HG03521 (cell line): ENCODE measurements around the gene CAPN8.

Source experiments
- ATAC-seq: cut with Tn5 transposase; IDR thresholded peaks from one replicate; pipeline ENCODE4 v1.9.1; 2021; ENCODE audit warnings: mild to moderate bottlenecking, moderate library complexity; ENCODE audit not compliant: unreplicated experiment

The CAPN8 gene

DNA sequence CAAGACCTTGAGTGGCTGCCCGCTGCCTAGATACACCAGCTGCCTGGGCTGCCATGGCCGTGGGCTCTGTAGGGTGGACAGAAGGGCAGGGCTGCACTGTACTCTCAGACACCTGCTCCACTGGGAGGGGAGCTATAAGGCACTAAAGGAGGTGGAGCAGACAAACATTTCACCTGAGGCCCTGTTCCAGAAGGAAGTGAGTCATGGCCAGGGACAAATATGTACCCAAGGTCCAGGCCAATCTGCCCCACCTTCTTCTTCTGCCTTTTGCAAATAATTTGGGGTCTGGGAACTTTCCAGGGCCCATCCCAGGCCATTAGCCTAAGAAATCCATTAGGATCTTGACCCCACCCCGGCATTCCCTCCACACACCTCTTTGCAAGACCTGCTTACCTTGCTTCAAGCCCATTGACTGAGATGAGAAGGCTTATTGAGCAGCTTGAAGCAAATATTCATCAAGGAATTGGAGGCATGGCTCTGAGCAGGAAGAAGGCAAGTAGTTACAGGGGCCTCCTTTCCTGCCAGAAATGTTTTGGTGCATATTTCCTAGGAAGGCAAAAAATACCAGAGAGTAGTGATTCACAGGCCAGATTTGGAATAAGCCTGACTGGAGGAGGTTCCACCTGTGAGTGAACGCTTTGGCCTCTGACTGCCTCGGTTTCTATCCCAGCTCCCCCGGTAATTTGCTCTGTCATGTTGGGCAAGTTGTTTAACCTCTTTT lies at the start of gene CAPN8:
TSS of gene CAPN8 (minus strand) at position 110 of the 721 bp plus-strand sequence. CDS start at position 55, 55 bp downstream.
- no peak for ATAC-seq

DNA sequence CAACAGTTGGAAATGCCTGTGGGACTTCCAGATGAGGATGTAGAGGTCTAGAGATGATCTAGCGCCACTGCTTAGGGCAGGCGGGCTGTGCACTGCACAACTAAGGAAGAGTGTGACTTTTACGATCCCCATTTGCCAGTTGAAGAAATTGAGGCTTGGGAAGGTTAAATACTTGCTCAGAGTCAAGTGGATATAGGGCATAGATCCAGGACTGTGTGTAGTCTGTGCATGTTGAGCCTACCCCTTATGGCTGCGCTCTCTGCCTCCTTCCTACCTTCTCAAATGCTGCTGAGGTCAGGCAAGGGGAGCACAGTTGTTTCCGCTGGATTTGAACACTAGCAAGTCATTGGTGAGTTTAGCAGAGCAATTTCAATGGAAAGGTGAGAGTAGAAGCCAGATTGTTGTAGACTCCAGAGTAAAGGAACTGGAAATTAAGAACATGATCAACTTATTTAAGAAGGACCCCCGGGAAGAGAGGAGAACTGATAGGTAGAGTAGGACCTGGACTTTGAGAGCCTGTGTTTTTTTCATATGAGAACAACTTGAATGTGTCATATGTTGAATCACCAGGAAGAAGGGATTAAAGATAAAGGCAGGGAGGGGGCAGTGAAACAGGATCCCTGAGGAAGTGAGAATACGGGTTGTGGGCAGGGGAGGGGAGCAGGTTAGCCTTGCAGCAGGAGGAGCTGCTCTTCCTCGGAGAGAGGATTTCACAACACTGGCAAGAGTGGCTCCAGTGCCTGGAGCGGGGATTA lies 49.5 kb upstream of the CAPN8 start:
- no peak for ATAC-seq

DNA sequence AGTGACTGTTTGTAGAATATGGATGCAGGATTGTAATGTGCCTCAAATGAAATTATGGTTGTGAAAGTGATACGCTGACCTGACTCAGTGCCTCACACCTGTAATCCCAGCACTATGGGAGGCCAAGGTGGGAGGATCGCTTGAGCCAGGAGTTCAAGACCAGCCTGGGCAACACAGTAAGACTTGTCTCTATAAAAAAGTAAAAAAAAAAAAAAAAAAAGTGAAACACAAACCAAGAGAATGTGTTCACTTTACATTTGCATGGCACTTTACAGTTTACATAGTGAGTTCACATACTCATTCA lies 48.9 kb upstream of the CAPN8 start:
- ATAC-seq: no peak

DNA sequence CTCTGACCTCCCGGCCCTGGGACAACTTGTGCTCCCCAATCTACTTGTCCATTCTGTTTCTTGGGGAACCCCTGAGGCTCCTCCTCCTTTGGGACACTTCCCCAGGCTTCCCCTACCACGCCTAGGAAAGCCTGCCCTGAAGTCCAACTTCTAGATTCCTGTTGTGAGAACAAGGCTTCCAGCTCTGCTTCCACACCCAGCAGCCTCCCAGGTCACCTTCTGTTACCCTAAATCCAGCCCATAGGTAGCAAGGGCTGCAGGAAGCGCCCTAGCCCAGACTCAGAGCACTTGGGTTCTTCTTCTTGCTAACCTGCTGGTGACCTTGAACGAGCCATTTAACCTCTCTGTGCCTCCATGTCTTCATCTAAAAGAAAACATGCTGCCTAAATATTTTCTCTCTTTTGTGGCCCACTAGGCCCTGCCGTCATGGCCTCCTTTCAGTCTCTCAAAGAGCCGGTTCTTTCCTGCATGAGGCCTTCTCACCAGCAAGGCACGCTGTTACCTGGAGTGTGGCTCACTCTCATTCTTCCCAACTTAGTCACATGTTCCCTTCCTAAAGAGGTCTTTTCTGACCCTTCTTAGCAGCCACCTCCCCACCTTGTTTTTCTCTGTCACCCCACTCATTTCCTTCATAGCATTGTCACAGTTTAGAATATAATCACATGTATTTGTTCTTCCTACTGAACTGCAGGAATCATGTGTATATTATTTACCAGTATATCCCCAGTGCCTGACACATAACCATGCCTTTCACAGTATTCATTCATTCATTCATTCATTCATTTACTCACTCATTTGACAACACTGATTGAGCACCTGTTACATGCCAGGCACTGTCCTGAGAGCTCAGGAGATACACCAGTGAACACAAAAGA lies 48.3 kb upstream of the CAPN8 start:
- no peak for ATAC-seq

DNA sequence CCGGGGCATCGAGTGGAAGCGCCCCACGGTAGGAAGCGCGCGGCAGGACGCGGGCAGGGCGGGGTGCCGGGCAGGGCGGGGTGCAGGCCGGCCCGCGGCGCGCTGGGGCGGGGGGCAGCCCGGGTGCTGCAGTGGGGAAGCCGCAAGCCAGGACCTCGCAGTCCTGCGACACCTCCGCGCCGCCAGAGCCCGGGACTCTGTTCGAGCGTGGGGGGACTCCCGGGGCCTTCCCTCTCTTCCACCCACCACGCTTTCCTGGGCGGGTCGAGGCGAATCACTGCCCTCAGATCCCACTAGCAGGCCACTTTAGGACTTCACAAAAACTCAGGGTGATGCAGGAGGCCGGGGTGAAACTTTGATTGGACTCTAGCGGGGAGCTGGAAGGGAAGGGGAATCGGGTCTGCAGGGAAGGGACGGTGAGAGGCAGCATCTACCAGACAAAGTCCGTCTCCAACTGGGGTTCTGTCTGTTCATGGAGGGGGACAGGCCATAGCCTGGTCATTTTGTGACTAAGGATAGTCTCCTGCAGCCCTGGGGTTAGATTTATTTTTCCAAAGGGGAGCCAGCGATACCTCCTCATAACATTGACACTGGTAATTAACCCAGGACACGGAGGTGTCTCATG lies 47.5 kb upstream of the CAPN8 start:
- peak; percentile 21 for ATAC-seq

DNA sequence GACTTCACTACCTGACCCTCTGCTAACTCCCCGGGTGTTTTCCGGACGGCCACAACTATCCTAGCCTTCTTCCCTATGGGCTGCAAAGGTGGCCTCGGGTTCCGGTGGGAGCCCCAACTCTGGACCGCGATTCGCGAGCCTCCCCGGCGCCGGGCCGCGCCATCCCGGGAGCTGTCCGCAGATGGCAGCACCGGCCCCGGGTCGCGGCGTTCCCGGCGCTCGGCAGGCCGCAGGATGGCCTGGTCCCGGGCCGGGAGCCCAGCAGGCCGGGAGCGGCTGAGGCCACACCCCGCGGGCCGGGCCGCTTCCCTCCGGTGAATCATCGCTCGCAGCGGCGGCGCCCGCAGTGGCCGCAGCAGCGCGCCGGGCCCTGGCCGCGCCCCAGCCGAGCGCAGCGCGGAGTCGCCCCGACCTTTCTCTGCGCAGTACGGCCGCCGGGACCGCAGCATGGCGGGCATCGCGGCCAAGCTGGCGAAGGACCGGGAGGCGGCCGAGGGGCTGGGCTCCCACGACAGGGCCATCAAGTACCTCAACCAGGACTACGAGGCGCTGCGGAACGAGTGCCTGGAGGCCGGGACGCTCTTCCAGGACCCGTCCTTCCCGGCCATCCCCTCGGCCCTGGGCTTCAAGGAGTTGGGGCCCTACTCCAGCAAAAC lies 46.8 kb upstream of the CAPN8 start, which contains the start of gene CAPN2:
TSS of gene CAPN2 (plus strand) at position 346 of the 656 bp plus-strand sequence. CDS start at position 448, 102 bp downstream.
- ATAC-seq: peak; percentile 50

DNA sequence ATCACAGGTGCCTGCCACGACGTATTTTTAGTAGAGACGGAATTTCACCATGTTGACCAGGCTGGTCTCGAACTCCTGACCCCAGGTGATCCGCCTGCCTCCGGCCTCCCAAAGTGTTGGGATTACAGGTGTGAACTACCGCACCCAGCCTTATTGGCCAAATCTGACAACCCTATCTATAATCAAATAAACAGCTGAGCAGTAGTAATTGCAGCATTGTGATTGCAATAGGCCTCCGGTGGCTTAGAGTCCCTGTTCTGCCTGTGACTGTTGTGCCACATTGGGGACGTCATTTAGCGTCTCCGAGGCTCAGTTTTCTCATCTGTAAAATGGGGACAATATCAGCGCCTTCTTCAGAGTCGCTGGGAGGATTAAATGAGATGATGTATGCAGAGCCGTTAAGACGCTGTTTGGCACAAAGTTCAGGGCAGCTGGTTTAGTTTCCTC lies 46.3 kb upstream of the CAPN8 start:
- ATAC-seq: no peak

DNA sequence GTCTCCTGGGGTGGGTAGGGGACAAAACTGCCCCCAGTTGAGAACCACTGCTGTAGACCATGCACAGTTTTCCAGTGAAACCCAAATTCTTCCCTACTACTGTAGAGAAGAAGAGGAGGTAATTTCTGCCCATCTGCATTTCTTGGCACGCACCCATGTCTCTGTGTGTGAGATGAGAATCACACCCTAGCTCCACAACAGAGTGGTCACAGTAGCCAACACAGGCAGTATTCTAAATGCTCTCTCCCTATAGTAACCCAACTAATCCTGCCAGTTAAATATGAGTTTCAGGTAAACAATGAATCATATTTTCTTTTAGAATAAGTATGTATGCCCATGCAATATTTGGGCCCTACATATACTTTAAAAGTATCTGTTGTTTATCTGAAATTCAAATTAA lies 45.7 kb upstream of the CAPN8 start:
- no peak for ATAC-seq

DNA sequence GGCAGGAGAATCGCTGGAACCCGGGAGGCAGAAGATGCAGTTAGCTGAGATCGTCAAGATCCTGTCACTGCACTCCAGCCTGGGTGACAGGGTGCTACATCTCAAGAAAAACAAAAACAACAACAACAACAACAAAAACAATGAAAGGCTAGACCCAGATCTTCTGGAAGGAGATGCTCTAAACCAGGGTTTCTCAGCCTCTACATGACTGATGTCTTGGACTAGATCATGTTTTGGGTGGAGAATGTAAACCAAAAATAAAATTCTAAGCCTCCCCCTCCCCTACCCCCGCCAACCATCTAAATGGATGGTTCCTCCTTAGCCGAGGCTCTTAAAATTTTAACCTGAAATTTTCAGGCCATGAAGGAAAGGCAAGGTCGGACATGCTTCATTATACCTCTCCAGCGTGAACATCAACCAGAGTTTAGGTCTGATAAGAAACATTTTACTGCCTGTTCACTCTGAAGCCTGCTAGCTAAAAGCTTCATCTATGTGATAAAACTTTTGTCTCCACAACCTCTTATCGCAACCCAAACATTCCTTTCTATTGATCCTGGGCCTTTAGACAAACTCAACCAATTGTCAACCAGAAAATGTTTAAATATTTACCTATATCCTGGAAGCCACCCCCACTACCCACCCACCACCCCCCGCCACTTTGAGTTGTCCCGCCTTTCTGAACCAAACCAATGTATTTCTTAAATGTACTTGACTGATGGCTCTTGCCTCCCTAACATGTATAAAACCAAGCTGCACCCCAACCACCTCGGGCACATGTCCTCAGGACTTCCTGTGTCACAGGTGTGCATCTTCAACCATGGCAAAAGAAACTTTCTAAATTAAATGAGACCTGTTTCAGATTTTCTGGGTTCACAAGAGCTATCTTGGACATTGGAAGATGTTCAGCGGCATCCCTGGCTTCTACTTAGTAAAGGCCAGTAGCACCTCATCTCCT lies 45.0 kb upstream of the CAPN8 start:
- no peak for ATAC-seq

DNA sequence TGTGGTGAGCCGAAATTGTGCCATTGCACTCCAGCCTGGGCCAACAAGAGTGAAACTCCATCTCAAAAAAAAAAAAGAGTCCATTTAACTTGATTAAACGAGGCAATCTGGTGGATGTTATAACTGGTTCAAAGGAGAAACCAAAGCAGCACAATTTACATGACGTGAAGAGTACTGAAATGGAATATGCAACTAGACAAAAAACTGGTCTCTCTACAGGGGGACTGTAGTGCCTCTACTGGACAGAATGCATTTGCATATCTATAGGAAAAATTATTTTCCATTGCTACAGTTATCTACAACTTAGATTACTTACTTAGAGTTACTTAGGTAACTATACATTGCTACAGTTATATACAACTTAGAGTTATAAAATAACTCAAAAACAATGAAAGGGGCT lies 44.1 kb upstream of the CAPN8 start:
- ATAC-seq: no peak

DNA sequence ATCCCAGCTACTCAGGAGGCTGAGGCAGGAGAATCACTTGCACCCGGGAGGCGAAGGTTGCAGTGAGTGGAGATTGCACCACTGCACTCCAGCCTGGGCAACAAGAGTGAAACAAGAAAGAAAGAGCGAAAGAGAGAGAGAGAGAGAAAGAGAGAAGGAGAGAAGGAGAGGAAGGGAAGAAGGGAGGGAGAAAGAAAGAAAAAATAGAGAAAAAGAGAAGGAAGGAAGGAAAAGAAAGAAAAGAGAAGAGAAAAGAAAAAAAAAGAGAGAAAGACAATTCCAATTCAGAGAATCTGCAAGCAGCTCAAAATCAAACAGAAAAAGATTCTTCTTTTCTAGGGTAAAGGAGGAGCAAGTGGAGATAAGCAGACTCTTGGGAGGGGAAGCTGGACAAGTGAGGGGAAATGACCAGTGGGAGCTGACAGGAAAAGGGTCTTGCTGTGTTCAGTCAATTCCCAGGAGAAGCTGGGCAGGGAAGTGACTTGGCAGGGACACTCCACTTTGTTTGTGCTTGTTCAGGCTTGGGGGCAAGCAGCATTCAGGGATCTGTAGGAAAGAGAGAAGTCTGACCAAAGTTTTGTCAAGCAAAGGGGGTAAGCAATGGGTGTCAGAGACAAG lies 43.3 kb upstream of the CAPN8 start:
- no peak for ATAC-seq

DNA sequence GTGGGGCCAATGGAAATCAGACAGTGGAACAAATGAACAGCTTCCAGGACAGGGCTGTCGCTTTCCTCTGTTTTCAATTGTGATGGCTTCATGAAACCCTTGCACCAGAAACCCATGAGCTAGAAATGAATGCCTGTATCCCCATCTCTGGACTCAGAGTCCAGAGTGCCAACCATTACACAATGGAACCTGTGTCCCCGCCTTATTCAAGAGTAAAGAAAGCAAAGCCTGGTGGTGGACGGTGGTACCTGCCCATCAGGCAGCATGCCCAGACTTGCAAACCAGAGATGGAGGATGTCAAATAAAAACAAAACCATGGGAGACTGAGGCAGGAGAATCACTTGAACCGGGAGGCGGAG lies 42.5 kb upstream of the CAPN8 start:
- no peak for ATAC-seq

DNA sequence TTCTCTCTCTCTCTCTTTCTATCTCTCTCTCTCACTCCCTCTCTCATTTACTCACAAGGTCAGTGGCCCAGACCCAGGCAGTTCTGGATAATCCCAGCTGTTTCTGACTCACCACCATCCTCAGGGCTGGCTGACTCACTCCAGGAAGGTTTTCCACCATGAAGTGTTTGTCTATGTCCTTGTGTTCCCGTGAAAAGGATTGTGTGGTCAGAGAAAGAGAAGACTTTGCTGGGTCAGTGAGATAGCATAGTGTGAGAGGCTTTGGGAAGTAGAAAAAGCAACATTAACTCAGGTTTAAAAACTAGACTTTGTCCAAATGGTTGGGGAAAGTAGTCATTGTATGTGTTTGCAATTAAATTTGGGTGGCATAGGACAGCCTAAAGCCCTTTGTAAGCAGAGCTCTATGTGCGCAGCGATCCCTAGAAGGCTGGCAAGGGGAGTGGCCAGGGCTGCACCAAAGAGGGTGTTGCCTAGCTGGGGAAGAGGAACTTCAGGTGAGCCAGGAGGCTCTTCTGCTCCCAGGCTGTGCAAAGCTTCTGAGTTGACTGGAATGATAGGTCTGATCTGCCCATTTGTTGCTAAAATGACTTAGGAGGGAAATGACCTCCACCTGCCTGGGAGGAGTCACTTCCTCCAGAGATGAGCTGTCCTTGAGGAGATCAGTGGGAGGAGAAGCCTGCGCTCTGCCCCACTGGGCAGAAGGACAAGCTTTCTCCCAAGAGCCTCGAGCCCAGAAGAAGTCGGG lies 41.9 kb upstream of the CAPN8 start:
- ATAC-seq: no peak

DNA sequence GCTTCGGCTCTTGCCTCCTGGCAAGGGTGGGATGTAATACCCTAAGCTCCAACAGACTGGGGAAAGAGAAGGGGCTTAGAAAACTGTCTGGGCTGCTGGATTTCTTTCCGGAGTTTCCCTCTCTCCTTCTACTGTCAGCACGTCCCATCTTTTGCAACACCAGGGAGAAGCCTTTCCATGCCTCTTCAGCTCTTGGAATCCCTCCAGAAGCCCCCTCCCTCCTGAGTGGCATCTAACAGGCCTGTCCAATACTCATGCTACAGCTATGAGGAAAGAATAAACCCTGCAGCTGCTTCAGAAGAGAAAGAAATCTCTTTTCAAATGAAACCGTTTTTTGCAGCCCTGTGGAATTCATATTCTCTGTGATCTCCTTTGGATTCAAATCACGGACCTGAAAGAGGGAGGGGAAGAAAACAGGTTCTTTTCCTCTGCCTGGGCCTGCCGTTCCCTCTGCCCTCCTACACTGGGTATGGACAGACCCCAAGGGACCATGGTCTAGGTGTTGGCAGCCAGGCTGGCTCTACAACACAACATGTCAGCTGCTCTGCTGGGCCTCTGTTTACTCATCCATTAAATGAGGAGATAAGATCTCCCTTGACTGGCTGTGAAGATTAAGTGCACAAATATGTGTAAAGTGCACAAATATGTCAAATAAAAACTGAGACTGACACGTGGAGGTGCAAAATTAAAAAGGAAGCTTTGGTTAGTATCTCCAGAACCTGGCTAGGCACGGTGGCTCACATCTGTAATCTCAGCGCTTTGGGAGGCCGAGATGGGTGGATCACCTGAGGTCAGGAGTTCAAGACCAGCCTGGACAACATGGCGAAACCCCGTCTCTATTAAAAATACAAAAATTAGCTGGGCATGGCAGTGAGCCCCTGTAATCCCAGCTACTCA lies 40.8 kb upstream of the CAPN8 start:
- no peak for ATAC-seq

DNA sequence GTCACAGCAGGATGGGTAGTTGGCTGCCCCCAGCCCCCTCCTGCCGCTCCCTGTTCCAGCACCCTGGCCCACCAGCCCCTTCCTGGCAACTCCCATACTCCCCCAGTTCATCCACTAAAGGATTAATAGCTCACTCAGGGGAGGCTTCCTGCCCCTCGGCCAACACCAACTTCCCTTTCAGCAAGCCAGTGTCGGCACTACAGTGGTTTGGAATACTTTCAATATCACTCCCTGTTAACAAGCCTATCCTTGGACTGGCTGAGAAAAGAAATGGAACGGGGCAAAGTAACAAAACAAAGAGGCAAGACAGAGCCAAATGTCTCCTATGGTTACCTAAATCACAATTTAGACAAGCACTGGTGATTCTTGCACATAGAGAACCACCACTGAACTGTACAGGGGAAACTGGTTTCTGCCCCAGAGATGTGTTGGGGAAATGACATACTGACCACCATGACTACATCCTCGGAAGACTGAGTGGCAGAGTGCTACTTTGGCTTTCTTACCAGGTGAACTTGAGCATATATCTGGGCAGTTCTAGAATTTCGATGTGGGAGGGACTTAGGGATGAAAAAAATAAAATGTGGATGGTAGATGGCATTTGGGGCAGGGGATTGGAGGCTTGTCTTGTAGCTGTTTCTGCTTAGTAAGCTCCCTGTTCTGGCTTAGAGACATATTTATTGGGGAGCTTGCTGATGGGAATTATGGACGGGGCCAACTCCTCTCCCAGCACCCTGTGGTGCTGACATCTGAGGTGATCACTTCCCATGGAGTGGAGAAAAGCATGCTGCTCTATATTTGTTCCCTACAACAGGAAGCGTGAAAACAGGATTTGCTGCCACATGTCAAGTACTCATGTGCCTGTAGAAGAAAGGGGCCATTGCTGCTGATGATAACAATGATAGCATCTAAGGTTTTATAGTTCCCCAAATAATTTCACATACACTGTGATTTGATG lies 39.7 kb upstream of the CAPN8 start:
- ATAC-seq: no peak

DNA sequence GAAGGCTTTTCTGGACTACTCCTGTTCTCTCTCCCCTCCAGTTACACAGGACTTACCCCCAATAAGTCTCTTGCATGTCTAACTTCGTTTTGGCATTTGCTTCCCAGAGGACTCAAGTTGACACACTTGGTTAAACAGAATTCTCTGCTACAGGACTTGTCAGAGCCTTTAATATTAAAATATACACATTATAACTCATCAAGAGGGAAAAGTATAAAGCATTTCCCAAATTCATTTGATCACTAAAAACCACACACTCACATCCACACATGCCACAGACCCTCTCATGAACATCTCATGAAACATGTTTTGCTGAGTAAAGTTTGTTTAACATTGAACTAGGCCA lies 38.1 kb upstream of the CAPN8 start:
- ATAC-seq: no peak
